ENCODE data around the gene ZKSCAN4.

The ZKSCAN4 gene

GRCh38 chr6:28252009-28252975, at the start of gene ZKSCAN4:
Gene ZKSCAN4, minus strand, starts transcription at chr6:28252269. Its CDS starts 289 bp downstream, at chr6:28251980.
- peak; percentile 49 for TF ChIP-seq POLR2A (IDR thresholded peaks at IDR 0.05; ENCODE audit: extremely low read depth, insufficient read length)
- TF ChIP-seq, protein P1, sequence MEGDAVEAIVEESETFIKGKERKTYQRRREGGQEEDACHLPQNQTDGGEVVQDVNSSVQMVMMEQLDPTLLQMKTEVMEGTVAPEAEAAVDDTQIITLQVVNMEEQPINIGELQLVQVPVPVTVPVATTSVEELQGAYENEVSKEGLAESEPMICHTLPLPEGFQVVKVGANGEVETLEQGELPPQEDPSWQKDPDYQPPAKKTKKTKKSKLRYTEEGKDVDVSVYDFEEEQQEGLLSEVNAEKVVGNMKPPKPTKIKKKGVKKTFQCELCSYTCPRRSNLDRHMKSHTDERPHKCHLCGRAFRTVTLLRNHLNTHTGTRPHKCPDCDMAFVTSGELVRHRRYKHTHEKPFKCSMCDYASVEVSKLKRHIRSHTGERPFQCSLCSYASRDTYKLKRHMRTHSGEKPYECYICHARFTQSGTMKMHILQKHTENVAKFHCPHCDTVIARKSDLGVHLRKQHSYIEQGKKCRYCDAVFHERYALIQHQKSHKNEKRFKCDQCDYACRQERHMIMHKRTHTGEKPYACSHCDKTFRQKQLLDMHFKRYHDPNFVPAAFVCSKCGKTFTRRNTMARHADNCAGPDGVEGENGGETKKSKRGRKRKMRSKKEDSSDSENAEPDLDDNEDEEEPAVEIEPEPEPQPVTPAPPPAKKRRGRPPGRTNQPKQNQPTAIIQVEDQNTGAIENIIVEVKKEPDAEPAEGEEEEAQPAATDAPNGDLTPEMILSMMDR (IDR thresholded peaks at IDR 0.05; ENCODE audit: low read depth, low read length), result no peak
- peak; percentile 43 for TF ChIP-seq MYC (IDR thresholded peaks at IDR 0.05; ENCODE audit: low read depth, low read length)
- TF ChIP-seq MAX (IDR thresholded peaks at IDR 0.05; ENCODE audit: low read depth, low read length), result no peak
- peak; percentile 93 for DNase-seq (ENCODE audit: low read depth)

GRCh38 chr6:28296520-28297060, 44.5 kb upstream of the ZKSCAN4 start:
- TF ChIP-seq POLR2A (IDR thresholded peaks at IDR 0.05; ENCODE audit: extremely low read depth, insufficient read length) (no peak), MAX (IDR thresholded peaks at IDR 0.05; ENCODE audit: low read depth, low read length) (no peak), MYC (IDR thresholded peaks at IDR 0.05; ENCODE audit: low read depth, low read length) (no peak)
- TF ChIP-seq, protein P1 (IDR thresholded peaks at IDR 0.05; ENCODE audit: low read depth, low read length), result no peak
- no peak for DNase-seq (ENCODE audit: low read depth)
- no peak overlapping the region for H3K4me3 ChIP-seq (ENCODE audit: low read depth, low read length)

More at GRCh38 chr6:28252009-28252975, at the start of gene ZKSCAN4:
- H3K4me3 ChIP-seq (ENCODE audit: low read depth, low read length), result peak within 1 kb of the TSS; percentile 85

GRCh38 chr6:28295326-28295725, 43.3 kb upstream of the ZKSCAN4 start:
- TF ChIP-seq MYC (IDR thresholded peaks at IDR 0.05; ENCODE audit: low read depth, low read length), result no peak
- TF ChIP-seq POLR2A (IDR thresholded peaks at IDR 0.05; ENCODE audit: extremely low read depth, insufficient read length), result no peak
- no peak for DNase-seq (ENCODE audit: low read depth)
- no peak overlapping the region for H3K4me3 ChIP-seq (ENCODE audit: low read depth, low read length)

GRCh38 chr6:28291573-28291972, 39.5 kb upstream of the ZKSCAN4 start:
- DNase-seq (ENCODE audit: low read depth), result no peak
- TF ChIP-seq, protein P1 (IDR thresholded peaks at IDR 0.05; ENCODE audit: low read depth, low read length), result no peak
- TF ChIP-seq POLR2A (IDR thresholded peaks at IDR 0.05; ENCODE audit: extremely low read depth, insufficient read length), result no peak
- TF ChIP-seq MYC (IDR thresholded peaks at IDR 0.05; ENCODE audit: low read depth, low read length), result no peak
- TF ChIP-seq MAX (IDR thresholded peaks at IDR 0.05; ENCODE audit: low read depth, low read length), result no peak
- H3K4me3 ChIP-seq (ENCODE audit: low read depth, low read length), result no peak overlapping the region

GRCh38 chr6:28282926-28283325, 30.9 kb upstream of the ZKSCAN4 start:
- peak overlapping the region; percentile 19 for H3K4me3 ChIP-seq (ENCODE audit: low read depth, low read length)
- TF ChIP-seq, protein P1 (IDR thresholded peaks at IDR 0.05; ENCODE audit: low read depth, low read length), result no peak
- no peak for TF ChIP-seq POLR2A (IDR thresholded peaks at IDR 0.05; ENCODE audit: extremely low read depth, insufficient read length)
- peak; percentile 42 for DNase-seq (ENCODE audit: low read depth)

DNA sequence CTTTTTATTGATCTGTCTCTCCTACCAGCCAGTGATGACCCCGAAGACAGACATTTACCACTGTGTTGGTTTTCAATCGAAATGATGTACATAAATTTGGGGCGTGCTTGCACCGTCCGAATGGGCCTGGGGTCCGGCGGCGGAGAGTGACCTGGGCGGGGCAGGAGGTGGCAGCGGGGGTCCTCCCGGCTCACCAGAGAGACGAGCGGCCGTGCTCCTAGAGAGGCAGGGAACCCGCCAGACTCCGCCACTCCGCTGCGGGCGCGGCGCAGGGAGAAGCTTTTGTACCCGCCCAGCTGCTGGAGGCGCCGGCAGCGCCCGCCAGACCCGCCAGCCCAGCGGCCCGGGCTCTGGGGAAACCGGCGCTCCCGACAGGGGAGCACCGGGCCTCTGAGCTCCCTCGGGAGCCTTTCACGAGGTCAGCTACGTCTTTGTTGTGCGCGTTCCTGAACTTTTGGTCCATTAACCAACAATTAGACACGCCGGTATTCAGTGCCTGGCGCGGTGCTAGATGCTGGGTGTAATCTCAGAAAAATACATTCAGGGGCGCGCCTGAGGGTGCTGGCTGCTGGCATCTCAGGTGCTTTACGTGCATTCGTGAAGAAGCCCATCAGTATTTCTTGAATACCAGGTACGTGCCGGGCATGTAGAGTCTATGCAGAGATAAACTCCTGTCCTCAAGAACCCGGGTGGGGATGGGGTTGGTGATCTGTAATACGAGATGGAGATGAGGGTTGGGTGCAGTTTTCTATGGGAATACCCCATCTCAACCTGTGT, 29.4 kb upstream of the ZKSCAN4 start, which contains the start of gene PGBD1:
Gene PGBD1 (plus strand): TSS at position 285 of the 777 bp plus-strand sequence. CDS start 2,242 bp downstream, outside the sequence.
- peak within 1 kb of the TSS; percentile 82 for H3K4me3 ChIP-seq (ENCODE audit: low read depth, low read length)
- peak; percentile 90 for DNase-seq (ENCODE audit: low read depth)
- peak; percentile 33 for TF ChIP-seq POLR2A (IDR thresholded peaks at IDR 0.05; ENCODE audit: extremely low read depth, insufficient read length)
- TF ChIP-seq, protein P1 (IDR thresholded peaks at IDR 0.05; ENCODE audit: low read depth, low read length), result no peak

All from NB4 (cell line).